Ascending aorta (tissue), 2 donors: ENCODE data around the gene CDH15. TPM values are rescaled to one million over a fixed set of nuclear protein-coding genes. Genes with fewer than 3 reads are reported as not detected.

ENCODE experiments used
- DNase-seq, 2 donors: peaks; one replicate each; pipeline ENCODE4 v3.0.0-alpha.2; 2019; ENCODE audit warnings: low spot score in 2 of 2
- H3K27ac ChIP-seq, 2 donors: fragments of 200-600 bp; sonication (generic); one replicate each; pipeline ENCODE4 v1.5.1; 2016 to 2017; ENCODE audit warnings: mild to moderate bottlenecking in 1 of 2
- H3K27me3 ChIP-seq: fragments of 200-600 bp; sonication (generic); one replicate; pipeline ENCODE4 v1.5.1; 2017
- H3K36me3 ChIP-seq, 2 donors: fragments of 200-600 bp; sonication (generic); one replicate each; pipeline ENCODE4 v1.5.1; 2016
- H3K4me1 ChIP-seq, 2 donors: fragments of 200-600 bp; sonication (generic); one replicate each; pipeline ENCODE4 v1.5.1; 2016 to 2017; ENCODE audit warnings: mild to moderate bottlenecking in 1 of 2
- H3K4me3 ChIP-seq, 2 donors: fragments of 200-600 bp; sonication (generic); one replicate each; pipeline ENCODE4 v1.5.1; 2016 to 2017; ENCODE audit warnings: mild to moderate bottlenecking in 1 of 2
- H3K9me3 ChIP-seq, 2 donors: fragments of 200-600 bp; sonication (generic); one replicate each; pipeline ENCODE4 v1.5.1; 2016
- CTCF ChIP-seq, 3 experiments: fragments of 200-600 bp in 2 of 3; fragments of 450-650 bp in 1 of 3; sonication (generic) in 2 of 3; IDR thresholded peaks; one replicate each; pipeline ENCODE4 v1.5.1; 2016 to 2019; ENCODE audit warnings: antibody characterized with exemption in 3 of 3, mild to moderate bottlenecking in 1 of 3, moderate library complexity in 1 of 3
- intact Hi-C: fragments of 100-400 bp; cut with DNase I; formaldehyde crosslinking; loops from one replicate; pipeline ENCODE4 v1.15.1; 2023
- total RNA-seq: library from RNA; depleted of rRNA; stranded (reverse); fragments of >200 nt; gene quantifications from one replicate; pipeline ENCODE4 v1.1.0, GENCODE V29; 2016

The CDH15 gene
- total RNA-seq, result not detected

GRCh38 chr16:89171216-89172170 lies at the start of gene CDH15:
Gene CDH15 (plus strand): TSS chr16:89171748. CDS start chr16:89171832, 84 bp downstream.
- TF ChIP-seq CTCF (IDR thresholded peaks at IDR 0.05), result no peak

GRCh38 chr16:89122322-89122851 lies 49.2 kb upstream of the CDH15 start:
- Histone ChIP-seq H3K27me3 (no peaks in the 10 kb centered on the region), H3K9me3 (no peaks in the 10 kb centered on the region), H3K4me3 (no peak overlapping the region), H3K27ac (no peak overlapping the region), H3K36me3 (peaks cover 50 to 85% of the 10 kb centered on the region in 2 donors), H3K4me1 (no peaks in the 10 kb centered on the region)
- TF ChIP-seq CTCF (IDR thresholded peaks at IDR 0.05), result no peak
- intact Hi-C loops, result no loop called here
- DNase-seq, result no peak

More at GRCh38 chr16:89171216-89172170, at the start of gene CDH15:
- intact Hi-C loops, result no loop called here
- H3K9me3 ChIP-seq, result no peaks in the 10 kb centered on the region
- peak within 1 kb of the TSS; percentile 33 to 49 for H3K4me3 ChIP-seq
- no peaks in the 10 kb centered on the region for H3K36me3 ChIP-seq
- H3K27me3 ChIP-seq, result peaks cover 18% of the 10 kb centered on the region
- H3K27ac ChIP-seq, result no peak within 1 kb of the TSS
- DNase-seq, result peak; percentile 55 to 87
- H3K4me1 ChIP-seq, result peaks cover 6 to 8% of the 10 kb centered on the region in 2 donors

- H3K27ac ChIP-seq, result no peak overlapping the region
Measured at GRCh38 chr16:89123001-89123830, 48.3 kb upstream of the CDH15 start.

GRCh38 chr16:89123831-89124100 lies 47.8 kb upstream of the CDH15 start:
- Histone ChIP-seq H3K4me3 (no peak overlapping the region), H3K9me3 (no peaks in the 10 kb centered on the region), H3K36me3 (peaks cover 42 to 73% of the 10 kb centered on the region in 2 donors), H3K27me3 (no peaks in the 10 kb centered on the region), H3K4me1 (no peaks in the 10 kb centered on the region), H3K27ac (no peak overlapping the region)
- intact Hi-C loops, result no loop called here
- no peak for TF ChIP-seq CTCF (IDR thresholded peaks at IDR 0.05)
- DNase-seq, result no peak

More at GRCh38 chr16:89123001-89123830, 48.3 kb upstream of the CDH15 start:
- Histone ChIP-seq H3K27me3 (no peaks in the 10 kb centered on the region), H3K4me3 (no peak overlapping the region), H3K4me1 (no peaks in the 10 kb centered on the region), H3K36me3 (peaks cover 41 to 77% of the 10 kb centered on the region in 2 donors), H3K9me3 (no peaks in the 10 kb centered on the region)
- DNase-seq, result no peak
- intact Hi-C loops, result no loop called here
- no peak for TF ChIP-seq CTCF (IDR thresholded peaks at IDR 0.05)

GRCh38 chr16:89129378-89129777 lies 42.2 kb upstream of the CDH15 start:
- Histone ChIP-seq H3K9me3 (no peaks in the 10 kb centered on the region), H3K27me3 (no peaks in the 10 kb centered on the region), H3K36me3 (peaks cover 31 to 46% of the 10 kb centered on the region in 2 donors), H3K4me3 (no peak overlapping the region), H3K4me1 (no peaks in the 10 kb centered on the region), H3K27ac (no peak overlapping the region)
- intact Hi-C loops, result no loop called here
- no peak for TF ChIP-seq CTCF (IDR thresholded peaks at IDR 0.05)
- DNase-seq, result no peak
